HPDE6-E6E7 (cell line): ENCODE results near the gene GNAI2.
A peak's percentile ranks its signal among the peaks of the same experiment; 100 is the strongest.
"Not testable (repeated sequence)": the region's sequence is repeated elsewhere in the genome, so short reads cannot be mapped to it uniquely, and the experiment has no call there.

Experiments
- DNase-seq: peaks from one replicate; pipeline ENCODE4 v3.0.0; 2011; ENCODE audit warnings: missing footprints; ENCODE audit errors: extremely low spot score

The GNAI2 gene

GRCh38 chr3:50276762-50277101, 40.7 kb downstream of the GNAI2 start:
- no peak for DNase-seq

GRCh38 chr3:50278123-50278879, 42.3 kb downstream of the GNAI2 start:
- DNase-seq = no peak

DNA sequence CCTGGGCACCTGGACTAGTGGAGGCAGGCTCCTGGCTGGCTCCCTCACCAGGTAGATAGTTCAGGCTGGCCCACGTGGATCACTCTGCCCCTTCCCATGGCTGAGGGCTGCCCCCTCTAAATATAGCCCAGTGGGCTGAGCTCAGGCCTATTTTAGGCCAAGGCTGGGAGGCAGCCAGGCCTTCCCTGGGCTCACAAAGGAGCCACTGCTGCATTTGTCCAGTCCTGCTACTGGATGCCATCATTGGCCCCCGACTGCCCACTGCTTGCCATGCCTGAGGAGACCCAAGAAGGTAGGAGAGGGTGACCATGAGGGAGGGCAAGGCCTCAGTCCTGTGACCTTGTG, 42.8 kb downstream of the GNAI2 start, which contains the start of gene LSMEM2:
TSS of gene LSMEM2 (plus strand) at position 208 of the 345 bp plus-strand sequence. CDS start at position 235, 27 bp downstream.
- DNase-seq = no peak

GRCh38 chr3:50279255-50280016, 43.4 kb downstream of the GNAI2 start:
- DNase-seq = no peak

DNA sequence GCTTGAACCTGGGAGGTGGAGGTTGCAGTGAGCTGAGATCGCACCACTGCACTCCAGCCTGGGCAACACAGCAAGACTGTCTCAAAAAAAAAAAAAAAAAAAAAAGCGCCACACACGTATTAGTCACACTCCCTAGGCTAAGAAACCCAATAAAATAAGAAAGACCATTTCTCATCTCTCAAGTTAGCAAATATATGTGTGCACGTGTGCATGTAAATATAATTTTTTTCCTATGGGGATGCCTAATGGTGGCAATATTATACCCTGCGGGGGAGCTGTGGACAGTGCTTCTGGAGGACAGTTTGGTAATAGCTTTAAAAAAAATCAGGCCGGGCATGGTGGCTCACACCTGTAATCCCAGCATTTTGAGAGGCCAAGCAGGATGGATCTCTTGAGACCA, 48.1 kb downstream of the GNAI2 start:
- DNase-seq = not testable (repeated sequence)

GRCh38 chr3:50286322-50287227, 50.6 kb downstream of the GNAI2 start:
- no peak for DNase-seq

DNA sequence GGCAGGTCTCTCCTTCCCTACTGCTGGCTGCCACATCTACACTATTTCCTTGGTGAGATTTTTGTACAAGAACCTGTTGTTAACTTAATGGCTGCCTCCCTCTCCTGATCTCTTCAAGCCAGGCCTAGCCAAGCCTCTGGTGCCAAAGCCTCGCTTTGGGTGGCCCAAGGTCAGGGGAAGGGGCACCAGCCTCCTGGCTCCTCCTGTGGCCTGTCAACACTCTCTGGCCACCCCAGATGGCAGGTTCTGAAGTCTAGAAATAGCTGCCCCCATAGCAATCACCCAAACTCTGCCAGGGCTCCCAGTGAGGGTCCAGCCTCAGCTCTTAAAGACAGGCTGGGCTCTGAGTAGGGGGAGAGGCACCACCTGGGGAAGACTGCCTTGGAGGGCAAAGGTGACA, 51.3 kb downstream of the GNAI2 start:
- no peak for DNase-seq

DNA sequence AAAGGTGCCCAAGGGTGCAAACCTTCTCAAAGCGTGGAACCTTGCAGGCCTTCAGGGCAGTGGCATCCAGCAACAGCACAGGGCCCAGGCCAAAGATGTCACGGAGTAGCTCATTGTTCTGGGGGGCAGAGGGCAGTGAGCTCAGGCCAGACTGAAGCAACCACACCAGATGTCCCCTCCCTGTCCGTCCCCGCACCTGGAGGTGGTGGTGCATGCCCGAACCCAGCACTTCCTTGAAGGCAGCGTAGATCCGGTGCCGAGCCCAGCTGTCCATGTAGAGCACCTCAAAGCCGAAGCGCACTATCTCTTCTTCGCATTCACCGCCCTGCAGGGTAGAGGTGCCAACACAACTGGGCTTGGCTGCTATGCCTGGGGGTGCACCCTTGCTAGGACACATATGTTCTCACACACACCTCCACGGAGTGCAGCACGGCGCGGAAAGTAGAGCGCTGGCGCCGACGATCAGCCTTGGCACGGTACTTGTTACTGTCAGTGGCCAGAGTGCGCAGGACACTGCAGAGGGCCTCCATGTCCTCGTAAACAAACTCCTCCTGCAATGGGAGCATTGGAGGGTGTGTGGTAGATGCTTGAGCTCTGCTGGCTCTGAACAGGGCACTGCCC, 52.5 kb downstream of the GNAI2 start:
- no peak for DNase-seq

GRCh38 chr3:50289130-50289529, 53.1 kb downstream of the GNAI2 start:
- DNase-seq = no peak

DNA sequence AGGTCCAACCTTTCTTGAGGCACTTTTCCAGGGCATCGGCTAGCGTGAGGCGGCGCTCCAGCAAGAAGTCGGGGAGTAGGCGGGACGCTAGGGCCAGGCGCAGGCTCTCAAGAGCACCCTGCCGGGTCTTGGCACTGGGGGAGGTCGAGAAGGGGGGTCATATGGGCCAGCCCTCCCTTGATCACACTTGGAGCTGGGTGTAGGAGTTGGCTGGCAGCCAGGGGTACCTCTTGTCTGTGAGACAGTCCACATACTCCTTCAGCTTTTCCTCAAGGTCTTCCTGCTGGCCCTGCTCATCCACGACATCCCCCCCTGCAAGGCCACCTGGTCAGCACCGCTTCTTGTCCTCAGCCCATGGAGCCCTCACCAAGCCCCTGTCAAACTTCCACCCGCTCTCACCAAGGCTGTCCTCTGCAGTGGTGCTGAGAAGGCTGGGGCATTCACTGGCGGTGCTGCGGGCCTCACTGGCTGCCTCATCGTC, 54.2 kb downstream of the GNAI2 start:
- no peak for DNase-seq

DNA sequence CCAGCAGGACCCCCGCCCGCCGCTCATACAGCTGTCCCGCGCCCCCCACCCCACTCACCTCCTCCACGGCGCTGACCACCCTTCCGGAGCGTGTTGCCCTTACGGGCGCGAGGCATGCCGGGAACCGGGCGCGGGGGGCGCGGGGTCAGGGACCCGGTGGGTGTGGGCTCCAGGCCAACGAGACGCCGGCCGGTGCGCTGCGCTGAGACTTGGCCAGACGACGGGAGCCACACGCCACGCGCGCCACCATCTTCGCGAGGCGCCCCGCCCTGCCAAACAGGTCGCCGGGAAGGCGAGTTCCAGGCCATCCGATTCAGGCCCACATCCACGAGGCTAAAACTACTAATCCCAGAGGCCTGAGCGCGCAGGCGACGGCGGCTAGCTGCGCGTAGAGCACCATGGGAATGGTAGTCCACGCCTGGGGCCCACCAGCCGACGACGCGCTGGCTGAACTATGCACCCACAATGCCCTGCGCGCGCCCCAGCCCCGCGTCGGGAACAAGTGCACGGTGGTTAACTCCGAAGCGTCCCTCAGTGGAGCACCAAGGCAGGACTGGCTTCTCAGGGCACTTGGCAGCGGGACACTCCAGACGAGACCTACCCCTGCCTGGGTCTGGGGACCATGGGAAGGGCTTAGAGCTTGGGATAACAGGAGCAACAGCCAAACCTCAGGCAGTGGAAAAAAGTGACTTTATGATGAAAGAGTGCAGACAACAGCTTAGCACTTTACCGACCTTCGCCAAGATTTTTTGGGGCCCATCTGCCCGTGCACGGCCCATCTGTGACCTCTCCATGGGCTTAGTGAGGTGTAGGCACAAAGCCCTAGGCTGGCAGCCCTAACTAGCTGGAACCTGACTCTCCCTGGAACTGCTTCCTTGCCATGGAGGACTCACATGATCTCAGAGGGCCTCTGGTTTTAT, 56.4 kb downstream of the GNAI2 start, which contains the start of gene IFRD2:
TSS of gene IFRD2 (minus strand) at position 271 of the 920 bp plus-strand sequence. CDS start at position 116, 155 bp downstream.
- peak; percentile 65 for DNase-seq

DNA sequence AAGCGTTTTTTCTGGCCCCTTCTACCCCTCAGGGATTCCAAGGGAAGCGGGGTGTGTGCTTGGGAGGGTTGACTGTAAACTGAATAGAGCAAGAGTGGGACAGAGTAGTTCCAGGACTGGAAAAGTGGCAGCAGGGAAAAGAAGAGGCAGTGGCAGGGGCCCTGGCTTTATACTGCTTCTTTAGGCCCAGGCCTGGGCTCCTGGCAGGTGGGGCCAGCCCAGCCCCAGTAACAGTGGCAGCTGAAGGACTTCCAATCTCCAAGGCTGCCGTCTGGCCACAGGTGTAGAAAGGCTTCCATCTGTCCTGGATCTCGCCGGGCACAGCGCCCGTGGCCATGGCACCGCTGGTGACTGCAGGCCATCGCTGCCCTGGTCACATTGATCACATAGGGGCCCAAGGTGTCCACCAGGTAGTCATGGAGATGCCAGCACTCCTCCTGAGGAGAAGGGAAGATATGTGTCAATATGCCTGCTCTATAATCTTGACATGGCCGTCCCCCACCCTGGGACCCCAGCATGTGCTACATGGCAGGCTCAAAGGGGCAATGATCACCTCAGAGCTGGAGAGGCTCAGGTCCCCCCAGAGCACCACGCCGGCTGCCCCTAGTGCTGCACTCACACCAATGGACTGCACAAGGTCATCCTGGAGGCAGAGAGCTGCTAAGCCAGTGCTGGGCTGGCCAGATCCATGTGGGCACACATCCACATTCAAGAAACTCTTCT, 57.2 kb downstream of the GNAI2 start:
- DNase-seq = no peak

DNA sequence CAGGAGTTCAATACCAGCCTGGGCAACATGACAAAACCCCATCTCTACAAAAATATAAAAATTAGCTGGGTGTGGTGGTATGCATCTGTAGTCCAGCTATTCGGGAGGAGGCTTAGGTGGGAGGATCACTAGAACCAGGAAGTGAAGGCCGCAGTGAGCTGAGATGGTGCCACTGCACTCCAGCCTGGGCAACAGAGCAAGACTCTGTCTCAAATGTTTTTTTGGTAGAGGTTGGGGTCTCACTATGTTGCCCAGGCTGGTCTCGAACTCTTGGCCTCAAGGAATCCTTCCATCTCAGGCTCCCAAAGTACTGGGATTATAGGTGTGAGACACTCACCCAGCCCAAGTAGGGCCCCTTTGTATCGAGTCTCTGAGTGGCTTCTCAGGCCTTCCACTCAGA, 58.1 kb downstream of the GNAI2 start:
- no peak for DNase-seq

DNA sequence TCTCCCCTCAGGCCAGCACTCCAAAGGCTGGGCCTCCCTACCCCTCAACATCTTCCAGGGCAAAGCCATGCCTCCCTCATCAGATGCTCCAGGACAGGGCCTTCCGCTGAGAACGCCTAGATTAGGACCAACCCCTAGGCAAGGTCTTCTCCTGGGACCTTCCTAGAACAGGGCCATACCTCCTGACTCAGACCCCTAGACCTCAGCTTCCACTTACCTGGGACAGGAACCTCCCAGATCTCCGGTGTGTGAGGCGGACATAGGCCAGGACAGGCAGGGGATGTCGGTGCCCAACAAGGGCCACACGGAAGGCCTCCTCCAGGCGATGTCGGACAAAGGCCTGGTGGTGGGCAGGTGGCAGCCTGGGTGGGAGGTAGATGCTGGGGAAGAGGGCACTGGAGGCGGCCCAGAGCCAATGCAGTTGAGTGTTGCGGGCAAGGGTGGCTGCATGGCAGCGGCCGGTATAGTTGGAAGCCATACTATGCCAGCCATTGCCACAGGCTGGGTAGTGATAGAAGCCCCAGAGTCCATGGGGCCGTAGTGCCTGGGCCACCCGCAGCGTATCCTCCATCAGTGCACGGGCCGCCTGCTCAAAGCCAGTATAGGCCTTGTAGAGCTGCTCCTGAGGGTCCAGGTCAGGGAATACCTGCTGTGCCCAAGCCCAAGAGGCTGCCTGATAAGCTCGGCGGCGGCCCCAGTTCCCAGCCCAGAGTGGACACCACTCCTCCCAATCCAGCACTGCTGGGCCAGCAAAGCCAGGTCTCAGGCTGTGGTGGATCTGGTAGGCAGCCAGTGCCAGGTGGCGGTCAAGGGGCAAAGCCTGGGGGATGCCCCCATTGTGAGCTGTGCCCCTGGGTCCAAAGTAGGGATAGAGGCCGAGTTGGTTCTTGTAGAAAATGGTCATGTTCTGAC, 58.7 kb downstream of the GNAI2 start:
- no peak for DNase-seq

DNA sequence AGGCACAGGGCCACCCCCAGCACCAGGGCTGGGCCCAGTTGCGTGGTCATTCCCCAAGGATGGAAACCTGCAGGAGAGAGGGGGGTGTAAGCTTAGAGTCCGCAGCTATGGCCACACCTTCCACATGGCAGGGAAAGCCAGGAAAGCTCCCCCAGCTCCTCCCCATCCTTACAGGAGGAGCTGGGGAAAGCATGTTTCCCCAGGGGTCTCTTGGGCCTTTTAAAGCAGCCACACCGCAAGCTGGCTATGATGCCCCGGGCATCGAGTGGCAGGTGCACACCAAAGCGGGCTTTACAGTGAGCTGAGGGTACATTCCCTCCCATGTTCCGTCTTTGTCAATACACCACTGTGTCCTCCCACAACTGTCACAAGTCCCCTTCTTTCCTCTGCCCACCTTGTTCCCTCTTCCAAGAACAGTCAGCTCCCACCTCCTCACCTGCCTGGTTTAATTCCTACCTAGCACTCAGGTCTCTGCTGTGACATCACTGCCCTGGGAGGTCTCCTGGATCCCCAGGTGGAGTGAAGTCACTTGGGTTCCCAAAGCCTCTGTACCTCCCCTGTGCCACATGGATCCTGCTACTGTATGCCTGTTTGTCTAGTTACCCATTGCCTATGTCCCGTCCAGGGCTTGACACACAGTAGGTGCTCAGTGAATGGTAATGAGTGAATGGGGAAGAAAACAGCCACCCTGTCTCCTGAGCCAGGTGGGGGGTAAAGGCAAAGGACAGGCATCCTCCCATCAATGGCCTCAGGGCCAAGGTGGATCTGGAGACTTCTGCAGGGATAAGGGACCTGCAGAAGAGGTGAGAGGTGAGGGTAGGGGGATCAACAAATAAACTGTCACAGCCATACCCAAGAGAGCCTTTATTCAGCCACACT, 59.8 kb downstream of the GNAI2 start:
- DNase-seq = no peak

DNA sequence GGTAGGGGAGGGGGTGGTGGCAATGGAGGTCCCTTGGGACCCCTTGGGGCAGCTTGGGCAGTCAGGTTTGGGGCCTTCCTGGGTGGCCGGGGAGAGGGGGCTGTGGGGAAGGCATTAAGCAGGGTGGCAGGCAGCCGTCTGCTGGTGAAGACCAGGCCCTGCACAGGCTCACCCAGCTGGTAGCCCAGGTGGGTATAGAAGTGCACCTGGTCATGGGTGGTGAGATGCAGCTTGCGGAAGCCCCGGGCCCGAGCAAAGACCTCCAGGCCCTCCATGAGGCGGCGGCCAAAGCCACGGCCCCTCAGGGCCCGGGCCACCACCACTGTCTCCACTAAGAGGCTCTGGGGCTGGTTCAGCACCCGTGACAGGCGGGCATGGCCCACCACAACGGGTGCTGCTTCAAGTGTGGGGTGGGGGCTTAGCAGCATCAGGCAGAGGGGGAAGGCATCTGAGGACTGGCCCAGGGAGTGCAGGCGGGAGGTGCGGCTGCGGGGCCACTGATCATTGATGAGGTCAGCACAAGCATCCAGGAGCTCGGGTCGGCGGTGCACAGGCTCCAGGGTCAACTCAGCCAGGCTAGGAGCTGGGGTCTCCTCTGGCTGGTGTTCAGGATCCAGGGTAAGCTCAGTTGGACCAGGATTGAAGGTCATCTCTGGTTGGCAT, 60.8 kb downstream of the GNAI2 start:
- no peak for DNase-seq

DNA sequence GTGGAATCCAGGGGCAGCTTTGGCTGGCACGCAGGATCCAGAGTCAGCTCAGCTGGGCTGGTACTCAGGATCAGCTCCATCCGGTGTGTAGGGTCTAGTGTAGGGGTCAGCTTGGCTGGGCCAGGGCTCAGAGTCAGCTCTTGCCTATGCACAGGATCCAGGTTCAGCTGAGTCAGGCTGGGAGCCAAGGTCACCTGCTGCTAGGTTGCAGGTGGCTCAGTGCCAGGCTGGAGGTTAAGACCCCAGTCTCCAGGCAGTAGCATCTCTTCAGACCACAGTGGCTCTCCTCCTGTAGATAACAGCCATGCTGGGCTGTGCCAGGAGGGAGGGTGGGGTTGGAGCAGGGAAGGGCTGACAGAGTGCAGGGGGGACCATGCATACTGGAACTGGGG, 61.4 kb downstream of the GNAI2 start:
- no peak for DNase-seq
